HG03103 (cell line): Measurements from ENCODE around the gene MPO.

Source experiments
- ATAC-seq: cut with Tn5 transposase; IDR thresholded peaks from one replicate; pipeline ENCODE4 v1.9.1; 2021; ENCODE audit warnings: low read depth; ENCODE audit not compliant: unreplicated experiment

The MPO gene

GRCh38 chr17:58282442-58282841 is 1.7 kb upstream of the MPO start:
- no peak for ATAC-seq

DNA sequence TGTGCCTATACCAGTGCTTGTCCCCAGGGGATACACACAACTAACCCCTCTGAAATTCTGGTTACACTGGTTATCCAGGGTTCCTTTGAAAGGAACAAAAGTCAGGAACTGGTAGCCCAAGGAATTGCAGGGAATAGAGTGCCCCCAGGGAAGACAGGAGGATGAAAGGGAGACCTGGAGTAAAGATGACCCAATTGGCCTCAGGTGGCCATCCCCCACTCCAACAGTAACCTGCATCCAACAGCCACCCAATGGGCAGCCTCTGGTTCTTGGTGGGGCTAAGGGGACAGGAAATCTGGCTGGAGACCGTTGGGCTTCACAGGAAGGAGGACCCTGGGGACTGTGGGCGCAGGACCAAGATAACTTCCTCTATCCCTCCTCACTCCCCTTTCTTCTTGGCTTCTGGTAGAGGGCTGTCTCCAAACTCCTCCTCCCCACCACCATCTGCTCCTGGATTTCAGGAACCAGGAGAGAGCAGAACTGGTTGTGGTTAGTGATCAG is 826 bp upstream of the MPO start:
- ATAC-seq, result no peak

GRCh38 chr17:58279736-58280479 is 827 bp downstream of the MPO start:
- no peak for ATAC-seq

DNA sequence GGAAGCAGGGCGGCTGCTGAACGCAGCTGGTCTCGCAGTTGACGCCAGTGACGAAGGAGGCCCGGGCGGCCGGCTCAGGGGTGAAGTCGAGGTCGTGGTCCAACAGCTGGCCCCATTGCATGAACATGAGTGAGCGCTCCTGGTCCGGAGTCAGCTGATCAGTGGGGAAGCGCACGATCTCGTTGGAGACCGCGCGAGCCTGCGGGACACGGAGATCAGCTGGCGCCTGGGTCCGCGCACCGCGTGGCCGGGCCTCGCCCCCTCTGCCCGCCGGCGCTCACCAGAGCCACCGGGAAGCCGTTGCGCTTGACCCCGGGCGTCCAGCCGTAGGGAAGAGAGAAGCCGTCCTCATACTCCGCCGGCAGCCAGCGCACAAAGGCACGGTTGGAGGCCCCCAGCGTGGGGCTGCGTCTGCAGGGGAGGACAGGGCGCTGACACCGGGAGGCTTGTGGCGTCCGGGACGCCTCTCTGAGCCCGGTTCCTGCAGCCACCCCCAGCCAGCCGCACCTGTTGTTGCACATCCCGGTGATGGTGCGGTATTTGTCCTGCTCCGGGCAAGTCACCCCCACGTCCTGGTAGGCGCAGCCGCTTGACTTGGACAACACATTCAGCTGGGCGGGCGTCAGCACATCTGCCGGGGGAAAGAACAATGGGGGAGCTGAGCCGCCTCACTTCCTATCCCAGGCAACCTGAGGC is 1.6 kb downstream of the MPO start:
- no peak for ATAC-seq

DNA sequence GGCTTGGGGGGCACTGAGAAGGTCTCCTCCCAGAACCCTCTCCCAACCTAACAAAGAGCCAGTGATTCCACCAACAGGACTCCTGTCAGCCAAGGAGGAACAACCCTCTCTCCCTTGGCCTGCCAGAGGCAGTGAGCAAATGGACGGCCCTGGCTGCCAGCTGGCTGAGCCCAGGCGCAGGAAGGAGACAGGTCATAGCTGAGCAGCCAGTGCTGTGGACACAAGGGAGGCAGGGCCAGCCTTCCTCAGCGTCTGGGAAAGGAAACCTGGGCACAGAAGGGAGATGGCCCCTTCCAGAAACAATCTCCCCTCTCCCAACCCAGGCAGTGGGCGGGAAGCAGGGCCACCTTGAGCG is 2.1 kb downstream of the MPO start:
- ATAC-seq, result no peak

DNA sequence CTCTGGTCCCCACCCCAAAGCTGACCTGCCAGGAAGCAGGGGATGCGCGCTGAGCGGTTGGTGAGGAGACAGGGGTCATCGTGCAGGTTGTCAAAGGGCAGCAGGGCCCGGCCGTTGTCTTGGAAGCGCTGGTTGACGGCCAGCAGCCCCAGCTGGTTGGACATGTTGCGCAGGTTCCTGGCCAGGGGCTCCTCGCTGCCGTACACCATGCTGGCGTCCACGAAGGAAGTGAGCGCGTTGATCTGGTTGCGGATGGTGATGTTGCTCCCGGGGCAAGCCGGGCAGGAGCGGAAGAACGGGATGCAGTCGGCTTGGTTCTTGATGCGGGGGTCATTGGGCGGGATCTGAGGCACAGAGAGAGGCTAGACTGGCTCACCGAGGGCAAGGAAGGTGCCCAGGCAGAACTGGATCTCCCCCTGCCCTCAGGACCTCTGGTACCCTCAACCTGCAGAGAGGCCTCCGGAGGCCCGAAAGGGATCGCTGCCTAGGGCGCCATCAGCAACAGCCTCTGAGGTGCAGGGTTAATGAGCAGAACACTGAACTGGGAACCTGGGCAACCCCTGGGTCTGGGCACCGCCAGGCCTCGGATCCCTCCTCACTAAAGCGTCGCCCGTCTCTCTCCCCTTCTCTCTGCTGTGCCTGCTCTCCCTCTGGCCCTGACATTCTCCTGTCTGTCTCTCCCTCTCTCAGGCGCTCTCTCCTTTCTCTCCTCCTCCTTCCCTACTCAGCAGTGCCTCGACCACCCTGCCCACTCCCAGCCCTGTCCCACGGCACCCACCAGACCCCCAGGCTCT is 2.7 kb downstream of the MPO start:
- no peak for ATAC-seq

- ATAC-seq, result no peak
These were observed 3.5 kb downstream of the MPO start for GRCh38 chr17:58277107-58277801.

GRCh38 chr17:58276423-58276822 is 4.3 kb downstream of the MPO start:
- ATAC-seq, result no peak

- ATAC-seq, result no peak
These were observed 5.3 kb downstream of the MPO start for GRCh38 chr17:58275417-58275816.

DNA sequence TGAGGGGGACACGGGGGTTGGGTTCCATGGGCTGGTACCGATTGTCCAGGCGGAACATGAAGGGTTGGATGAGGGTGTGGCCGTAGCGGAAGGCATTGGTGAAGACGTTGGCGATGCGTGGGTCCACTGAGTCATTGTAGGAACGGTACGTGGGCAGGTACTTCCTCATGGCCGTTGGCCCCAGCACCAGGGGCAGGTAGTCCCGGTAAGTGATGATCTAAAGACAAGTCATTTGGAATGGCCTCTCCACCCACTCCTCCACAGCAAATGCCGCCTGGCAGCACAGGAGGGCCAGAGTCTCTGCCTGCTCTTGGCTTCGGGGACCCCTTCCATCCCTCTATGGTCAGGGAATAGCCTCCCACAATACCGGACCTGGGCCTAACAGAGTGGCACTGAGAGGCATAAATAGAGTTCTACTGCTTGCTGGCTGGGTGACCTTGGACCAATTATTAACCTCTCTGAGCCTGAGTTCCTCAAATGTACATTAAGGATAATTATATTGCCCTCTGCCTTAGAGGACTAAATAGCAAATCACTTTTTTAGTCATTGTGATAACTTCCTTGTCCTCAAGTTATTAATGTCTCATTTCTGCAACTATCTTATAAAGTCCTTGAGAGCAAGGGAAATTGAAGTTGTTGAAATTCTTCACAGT is 7.2 kb downstream of the MPO start:
- ATAC-seq, result no peak

DNA sequence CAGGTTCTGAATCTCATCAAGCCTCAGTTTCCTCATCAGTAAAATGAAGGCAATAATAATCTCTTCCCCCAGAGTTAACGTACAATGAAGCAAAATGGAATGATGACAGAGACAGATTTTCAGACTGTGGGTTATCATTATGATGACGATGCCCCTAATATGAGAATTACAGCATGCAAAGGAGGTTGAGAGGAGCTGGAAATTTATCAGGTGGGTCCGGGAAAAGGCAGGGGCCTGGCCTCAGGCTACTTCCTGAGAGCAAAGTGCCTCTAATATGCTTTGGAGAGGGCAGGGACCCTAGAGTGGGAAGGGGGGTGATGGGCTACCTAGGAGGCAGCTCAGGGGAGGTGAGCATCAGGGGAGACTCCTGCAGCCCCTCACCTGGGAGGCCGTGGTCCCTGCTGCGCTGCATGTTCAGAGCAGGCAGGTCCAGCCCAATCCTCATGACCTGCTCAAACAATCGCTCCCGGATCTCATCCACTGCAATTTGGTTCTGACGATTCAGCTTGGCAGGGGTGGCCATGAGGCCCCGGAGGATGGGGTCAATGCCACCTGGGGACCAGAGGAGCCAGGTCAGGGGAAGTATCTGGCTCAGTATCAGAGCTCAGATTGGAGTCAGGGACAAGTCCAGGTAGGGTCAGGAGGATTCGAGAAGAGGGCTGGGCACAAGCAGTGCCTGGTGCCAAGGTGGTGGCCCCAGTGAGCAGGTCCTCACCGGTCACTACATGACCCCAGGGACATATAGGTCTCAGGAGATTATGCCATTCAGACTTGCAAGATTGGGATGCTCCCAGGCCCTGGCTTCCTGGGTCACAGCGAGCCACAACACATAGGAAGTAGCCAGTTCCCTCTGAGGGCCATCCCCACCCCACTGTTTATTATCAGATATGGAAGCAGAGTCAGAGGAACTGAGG is 8.1 kb downstream of the MPO start:
- no peak for ATAC-seq

GRCh38 chr17:58271216-58271931 is 9.4 kb downstream of the MPO start:
- no peak for ATAC-seq

GRCh38 chr17:58270476-58271215 is 10.1 kb downstream of the MPO start:
- no peak for ATAC-seq

DNA sequence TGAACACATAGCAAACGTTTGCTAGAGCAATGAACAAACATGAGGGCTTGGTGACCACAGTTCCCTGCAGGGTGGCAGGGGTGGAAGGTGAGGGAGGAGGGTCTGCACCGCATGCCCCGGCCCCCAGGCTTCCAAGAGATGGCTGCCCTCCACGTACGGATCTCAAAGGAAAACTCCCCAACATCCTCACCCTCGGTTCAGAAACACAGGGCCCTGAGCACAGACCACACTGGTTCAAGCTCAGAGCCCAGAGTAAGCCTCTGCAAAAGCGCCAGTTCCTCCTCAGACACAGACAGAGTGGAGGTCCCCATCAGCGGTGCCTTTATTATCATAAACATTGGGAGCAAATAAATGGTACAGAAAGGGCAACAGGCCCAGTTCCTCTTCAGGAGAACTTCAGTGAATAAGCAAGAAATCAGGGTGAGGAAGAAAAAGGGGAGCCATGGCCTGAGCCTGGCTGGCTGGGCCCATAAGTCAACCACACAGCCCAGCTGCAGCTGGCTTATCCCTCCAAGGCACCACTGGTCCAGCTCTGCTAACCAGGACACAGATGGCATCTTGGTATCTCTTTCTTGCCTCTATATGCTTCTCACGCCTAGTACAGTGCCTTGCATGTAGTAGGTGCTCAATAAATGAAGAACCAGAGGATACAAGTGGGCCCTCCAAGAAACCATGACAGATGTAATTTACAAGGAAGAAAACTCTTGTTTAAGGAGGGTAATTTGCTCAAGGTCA is 11.0 kb downstream of the MPO start:
- ATAC-seq, result no peak

DNA sequence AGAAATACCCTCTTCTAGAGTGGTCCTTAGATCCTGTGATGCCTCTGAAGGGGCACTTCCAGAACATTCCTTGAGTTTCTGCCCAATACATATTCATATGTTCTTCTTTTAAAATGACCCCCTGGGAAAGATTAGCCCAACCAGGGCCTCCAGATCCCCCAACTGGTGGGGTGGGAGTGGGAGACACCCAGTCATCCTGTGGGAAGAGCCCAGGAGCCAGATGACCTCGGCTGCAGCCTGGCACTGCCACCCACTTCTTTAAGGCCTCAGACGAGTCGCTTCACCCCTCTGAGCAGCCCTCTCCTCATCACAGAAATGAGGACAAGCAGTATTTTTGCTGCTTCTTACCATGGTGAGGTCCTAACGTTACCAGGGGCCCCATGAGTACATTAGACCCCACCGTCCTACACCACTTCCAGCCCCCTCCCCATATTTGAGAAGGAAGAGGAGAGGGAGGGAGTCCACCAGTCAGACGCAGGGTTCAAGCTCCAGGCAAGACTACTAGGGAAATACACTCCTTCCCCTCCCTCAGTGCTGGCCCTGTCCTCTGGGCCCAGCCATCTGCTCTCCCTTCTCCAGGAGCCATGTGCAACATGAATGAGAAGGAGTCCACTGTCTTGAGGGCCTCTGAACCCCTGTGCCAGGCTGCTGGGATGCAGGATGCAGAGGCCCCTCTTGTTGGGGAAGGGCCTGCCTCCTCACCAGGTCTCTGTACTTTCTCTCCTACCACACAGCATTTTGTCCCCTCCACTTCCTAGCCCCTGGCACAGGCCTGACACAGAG is 11.8 kb downstream of the MPO start:
- no peak for ATAC-seq

DNA sequence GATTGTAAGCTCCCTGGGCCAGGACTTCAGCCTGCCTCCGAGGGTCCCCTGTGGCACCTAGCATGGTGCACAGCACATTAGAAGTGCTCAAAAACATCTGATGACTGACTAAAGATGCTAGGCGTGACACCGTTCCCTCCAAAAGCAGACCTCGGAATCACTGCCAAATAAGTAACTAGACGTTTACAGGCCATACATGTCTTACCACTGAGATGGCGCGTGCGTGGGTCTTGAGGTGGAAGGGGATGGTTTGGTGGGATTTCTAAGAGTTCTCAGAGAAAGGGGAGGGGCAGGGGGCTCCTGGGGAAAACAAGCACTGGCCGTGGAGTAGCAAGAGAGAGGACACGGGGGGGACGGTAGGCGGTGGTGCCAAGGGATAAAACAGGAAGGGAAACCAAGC is 12.4 kb downstream of the MPO start:
- ATAC-seq, result no peak
